Common myeloid progenitor, CD34-positive (primary cell): ENCODE measurements around the gene CTTNBP2.

Experiments
- CTCF ChIA-PET: fragments of 350-600 bp; sonication (Branson Sonifier 250); formaldehyde crosslinking; loops from one replicate; lab custom pipeline; 2021; ENCODE audit warnings: antibody characterized with exemption; lab: Charles Lee
- POLR2A ChIA-PET: fragments of 350-600 bp; sonication (Branson Sonifier 250); formaldehyde crosslinking; loops from one replicate; lab custom pipeline; 2021; ENCODE audit warnings: antibody characterized with exemption; lab: Charles Lee
- DNase-seq, 3 donors: peaks; one replicate each; pipeline versions ENCODE4 v3.0.0 to v3.0.0-alpha.2; 2013
- H3K27ac ChIP-seq, 2 experiments: 1 replicate in 1 of 2; 2 replicates in 1 of 2; pipeline ENCODE4 v1.7.0; 2013; ENCODE audit warnings: inconsistent platforms in 2 of 2, low read length in 2 of 2, mild to moderate bottlenecking in 2 of 2, low read depth in 1 of 2, moderate library complexity in 1 of 2; ENCODE audit not compliant: severe bottlenecking in 2 of 2, insufficient read depth in 1 of 2, poor library complexity in 1 of 2
- H3K27me3 ChIP-seq, 5 experiments: replicated peaks in 2 of 5; 1 replicate in 3 of 5; 2 replicates in 2 of 5; pipeline versions ENCODE4 v1.6.1 to v1.7.0; 2013; ENCODE audit warnings: low read length in 4 of 5, mild to moderate bottlenecking in 2 of 5, moderate library complexity in 2 of 5, inconsistent platforms in 1 of 5; ENCODE audit not compliant: insufficient read depth in 5 of 5, control insufficient read depth in 4 of 5
- H3K36me3 ChIP-seq, 4 experiments: 1 replicate in 2 of 4; 2 replicates in 2 of 4; pipeline versions ENCODE4 v1.6.1 to v1.7.0; 2013; ENCODE audit warnings: low read length in 3 of 4, control low read depth in 1 of 4, mild to moderate bottlenecking in 1 of 4; ENCODE audit not compliant: control insufficient read depth in 4 of 4, insufficient read depth in 4 of 4
- H3K4me1 ChIP-seq, 4 experiments: 1 replicate in 3 of 4; 2 replicates in 1 of 4; pipeline versions ENCODE4 v1.6.1 to v1.7.1; 2013; ENCODE audit warnings: low read length in 3 of 4, mild to moderate bottlenecking in 3 of 4, control low read depth in 1 of 4, inconsistent platforms in 1 of 4, moderate library complexity in 1 of 4; ENCODE audit not compliant: control insufficient read depth in 4 of 4, insufficient read depth in 4 of 4; ENCODE audit errors: control extremely low read depth in 1 of 4
- H3K4me3 ChIP-seq, 7 experiments: 1 replicate in 4 of 7; 2 replicates in 3 of 7; pipeline versions ENCODE4 v1.5.1 to v1.7.0; 2013; ENCODE audit warnings: mild to moderate bottlenecking in 7 of 7, low read length in 6 of 7, moderate library complexity in 6 of 7, inconsistent platforms in 2 of 7, low read depth in 2 of 7, control low read depth in 1 of 7; ENCODE audit not compliant: insufficient read depth in 4 of 7, control insufficient read depth in 1 of 7; ENCODE audit errors: extremely low read depth in 1 of 7
- H3K9me3 ChIP-seq, 5 experiments: 1 replicate in 4 of 5; 2 replicates in 1 of 5; pipeline versions ENCODE4 v1.6.1 to v1.7.1; 2013; ENCODE audit warnings: low read length in 4 of 5, mild to moderate bottlenecking in 2 of 5, inconsistent platforms in 1 of 5, low read depth in 1 of 5, moderate library complexity in 1 of 5; ENCODE audit not compliant: control insufficient read depth in 4 of 5, insufficient read depth in 2 of 5; ENCODE audit errors: control extremely low read depth in 1 of 5
- WGBS: methylation state at CpG from one replicate; pipeline ENCODE4 v1.1.5; 2013; ENCODE audit not compliant: insufficient coverage; 5-methylcytosine and 5-hydroxymethylcytosine counted together

The CTTNBP2 gene

GRCh38 chr7:117816727-117817126, 56.5 kb downstream of the CTTNBP2 start:
- no peaks in the 10 kb centered on the region for H3K27me3 ChIP-seq
- no peak overlapping the region for H3K4me3 ChIP-seq
- no peak for DNase-seq
- no peaks in the 10 kb centered on the region for H3K9me3 ChIP-seq
- H3K27ac ChIP-seq: no peak overlapping the region
- ChIA-PET POLR2A (no interaction called here), CTCF (no interaction called here)
- peaks cover 0 to 9% (median 0%) of the 10 kb centered on the region in 4 experiments for H3K4me1 ChIP-seq
- no peaks in the 10 kb centered on the region for H3K36me3 ChIP-seq
- WGBS: 84% methylated on average over 5 of the region's 7 CpGs

DNA sequence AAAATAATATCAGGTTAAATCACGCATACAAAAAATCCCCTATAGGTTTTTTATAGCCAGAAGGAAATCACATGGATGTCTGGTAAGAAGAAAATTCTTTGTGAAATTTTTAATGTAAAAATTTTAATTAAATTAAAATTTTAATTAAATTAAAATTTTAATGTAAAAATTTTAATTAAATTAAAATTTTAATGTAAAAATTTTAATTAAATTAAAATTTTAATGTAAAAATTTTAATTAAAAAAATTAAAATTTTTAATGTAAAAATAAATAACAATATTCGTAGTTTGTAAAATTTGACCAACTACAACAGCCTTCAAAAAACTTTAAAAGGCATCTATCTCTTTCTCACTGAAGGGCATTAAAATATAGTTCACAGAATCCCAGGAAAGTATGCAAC, 61.5 kb downstream of the CTTNBP2 start:
- CTCF ChIA-PET: no interaction called here

DNA sequence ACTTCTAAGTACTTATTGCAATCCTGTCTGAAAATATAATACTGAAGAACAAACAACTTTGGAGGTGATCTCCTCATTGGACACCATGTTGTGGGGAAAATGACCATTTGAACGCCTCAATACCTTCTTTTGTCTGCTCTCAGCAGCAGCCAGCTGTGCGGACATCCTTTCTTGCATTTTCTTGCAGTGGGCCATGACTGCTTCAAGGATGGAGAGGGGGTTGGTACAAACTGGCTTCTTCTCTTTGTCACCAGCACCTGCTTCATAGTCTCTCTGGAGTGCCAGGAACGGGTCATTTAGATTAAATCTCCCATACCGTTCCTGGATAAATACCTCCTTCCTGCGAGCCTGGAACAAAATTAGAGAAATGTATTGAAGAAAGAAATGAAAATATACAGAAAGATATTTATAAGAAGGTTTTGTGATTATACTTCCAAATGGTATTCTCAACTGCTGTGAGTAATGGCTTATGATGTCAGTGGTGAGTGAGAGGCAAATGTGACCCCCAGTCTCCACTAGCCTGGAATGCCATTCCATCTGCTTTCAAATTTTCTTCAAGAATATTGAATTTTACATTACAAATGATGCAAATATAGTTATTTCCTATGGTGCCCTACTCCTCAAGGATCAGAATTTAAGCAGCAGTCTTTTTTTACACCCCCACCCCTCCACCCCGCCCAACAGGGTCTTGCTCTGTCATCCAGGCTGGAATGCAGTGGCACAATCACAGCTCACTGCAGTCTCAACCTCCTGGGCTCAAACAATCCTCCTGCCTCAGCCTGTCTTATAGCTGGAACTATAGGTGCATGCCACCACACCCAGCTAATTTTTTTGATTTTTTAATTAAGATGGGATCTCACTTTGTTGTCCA, 62.4 kb downstream of the CTTNBP2 start:
- DNase-seq: no peak
- ChIA-PET CTCF (no interaction called here), POLR2A (no interaction called here)
- Histone ChIP-seq H3K36me3 (no peaks in the 10 kb centered on the region), H3K9me3 (no peaks in the 10 kb centered on the region), H3K4me3 (no peak overlapping the region), H3K27ac (no peak overlapping the region), H3K27me3 (no peaks in the 10 kb centered on the region), H3K4me1 (peaks cover 0 to 8% (median 0%) of the 10 kb centered on the region in 4 experiments)
- 100% methylated on average over 1 of the region's 6 CpGs for WGBS

More for the DNA sequence above, 61.5 kb downstream of the CTTNBP2 start:
- POLR2A ChIA-PET: no interaction called here
- DNase-seq: no peak
- Histone ChIP-seq H3K9me3 (no peaks in the 10 kb centered on the region), H3K4me3 (no peak overlapping the region), H3K4me1 (peaks cover 0 to 14% (median 0%) of the 10 kb centered on the region in 4 experiments), H3K36me3 (no peaks in the 10 kb centered on the region), H3K27ac (no peak overlapping the region), H3K27me3 (no peaks in the 10 kb centered on the region)
- WGBS: no CpG with 5 or more reads among the region's 2 CpGs

DNA sequence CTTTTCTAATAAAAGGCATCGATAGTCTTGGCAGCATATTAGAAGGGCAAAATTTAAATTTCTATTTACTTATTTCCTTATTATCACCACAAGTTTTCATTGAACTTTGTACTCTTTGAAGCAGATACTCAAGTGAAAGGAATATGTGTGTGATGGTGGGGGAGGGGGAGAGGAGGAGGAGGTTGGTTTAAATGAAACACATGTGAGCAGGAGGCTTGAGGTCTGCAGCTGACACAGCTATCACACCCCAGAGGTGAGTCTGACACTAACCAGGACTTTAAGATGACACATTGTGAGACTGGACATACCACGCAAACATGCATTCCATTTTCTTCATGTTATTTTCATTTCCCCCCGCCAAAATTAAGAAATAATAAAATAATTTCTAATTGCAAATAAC, 63.3 kb downstream of the CTTNBP2 start:
- H3K27ac ChIP-seq: no peak overlapping the region
- peaks cover 0 to 7% (median 0%) of the 10 kb centered on the region in 4 experiments for H3K4me1 ChIP-seq
- H3K36me3 ChIP-seq: no peaks in the 10 kb centered on the region
- no peak for DNase-seq
- no peak overlapping the region for H3K4me3 ChIP-seq
- no CpG with 5 or more reads among the region's 3 CpGs for WGBS
- no peaks in the 10 kb centered on the region for H3K9me3 ChIP-seq
- ChIA-PET CTCF (interaction anchor here (1.1 kb wide), 1 partner anchor 39 kb away, joined by 3 read pairs; no protein-coding TSS in a partner anchor), POLR2A (no interaction called here)
- no peaks in the 10 kb centered on the region for H3K27me3 ChIP-seq

DNA sequence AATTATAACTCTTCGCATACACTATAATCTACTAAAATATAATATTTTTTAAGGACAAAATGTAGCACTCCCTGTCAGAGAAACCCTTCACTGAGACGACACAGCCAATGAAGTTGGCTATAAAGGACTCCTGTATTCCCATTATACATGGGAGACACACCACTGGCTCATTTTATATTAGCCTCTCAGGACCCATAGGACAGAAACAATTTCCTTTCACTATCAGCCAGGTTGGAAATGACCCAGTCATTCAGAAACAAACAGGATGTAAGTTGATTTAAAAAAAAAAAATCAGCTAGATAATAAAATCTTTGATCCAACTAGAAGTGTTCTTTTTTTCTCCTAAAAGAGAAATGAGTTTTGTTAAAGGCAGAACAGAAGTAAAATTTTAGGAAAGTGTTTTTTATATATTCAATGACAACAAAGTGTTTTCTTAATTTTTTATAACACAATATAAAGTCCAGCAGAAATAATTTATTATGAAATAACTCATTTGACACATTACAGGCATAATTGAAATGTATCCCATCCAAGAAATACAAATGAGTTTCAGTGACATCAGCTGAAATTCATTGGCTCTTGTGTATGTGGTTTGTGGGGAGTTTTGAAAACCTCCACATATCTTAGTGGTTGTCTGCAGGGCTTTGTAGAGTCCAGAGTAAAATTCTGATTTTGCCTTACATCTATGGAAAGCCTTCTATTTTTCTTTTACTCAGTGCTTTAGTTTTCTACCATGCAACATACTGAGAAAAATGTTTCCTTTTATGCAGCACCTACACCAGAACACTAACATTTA, 64.1 kb downstream of the CTTNBP2 start:
- no peaks in the 10 kb centered on the region for H3K9me3 ChIP-seq
- POLR2A ChIA-PET: no interaction called here
- CTCF ChIA-PET: interaction anchor here (1.1 kb wide), 1 partner anchor 38 kb away, joined by 3 read pairs; no protein-coding TSS in a partner anchor
- DNase-seq: no peak
- no peaks in the 10 kb centered on the region for H3K36me3 ChIP-seq
- WGBS: 100% methylated on average over 1 of the region's 2 CpGs
- H3K27ac ChIP-seq: no peak overlapping the region
- H3K4me1 ChIP-seq: peaks cover 0 to 7% (median 0%) of the 10 kb centered on the region in 4 experiments
- no peaks in the 10 kb centered on the region for H3K27me3 ChIP-seq
- no peak overlapping the region for H3K4me3 ChIP-seq

GRCh38 chr7:117808341-117808757, 64.9 kb downstream of the CTTNBP2 start:
- Histone ChIP-seq H3K4me3 (no peak overlapping the region), H3K27me3 (no peaks in the 10 kb centered on the region), H3K27ac (no peak overlapping the region), H3K4me1 (peaks cover 0 to 7% (median 0%) of the 10 kb centered on the region in 4 experiments), H3K9me3 (no peaks in the 10 kb centered on the region), H3K36me3 (no peaks in the 10 kb centered on the region)
- CTCF ChIA-PET: interaction anchor here (1.2 kb wide), 1 partner anchor 12 kb away, joined by 3 read pairs; no protein-coding TSS in a partner anchor
- POLR2A ChIA-PET: no interaction called here
- WGBS: 88% methylated on average over 3 of the region's 7 CpGs
- DNase-seq: no peak
